ENCODE data around the gene DDX49. TPM values are rescaled to one million over a fixed set of nuclear protein-coding genes. Genes with fewer than 3 reads are reported as not detected.

Gene DDX49
- total RNA-seq, 2 experiments from 2014 or later: 47.9 to 49.7 TPM

DNA sequence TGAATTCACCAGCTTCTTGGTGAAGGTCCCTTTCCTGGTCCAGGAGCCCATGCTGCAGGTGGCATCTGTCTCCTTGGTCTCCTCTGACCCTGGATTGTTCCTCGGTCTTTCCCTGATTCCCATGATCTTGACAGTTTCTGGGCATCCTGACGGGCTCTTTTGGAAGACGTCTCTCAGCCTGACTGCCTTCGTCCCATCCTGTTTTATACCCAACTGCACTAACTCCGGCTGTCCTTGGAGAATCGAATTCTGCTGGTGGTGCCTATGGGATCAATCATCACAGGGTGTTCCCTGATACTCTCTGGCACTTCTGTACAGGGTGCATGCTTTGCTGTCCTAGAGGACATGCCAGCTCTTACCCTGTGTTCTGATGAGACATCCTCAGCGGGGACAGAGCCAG is 42.6 kb upstream of the DDX49 start:
- H3K27ac ChIP-seq (ENCODE audit: low read depth in 1 of 2, low read length in 2 of 2): no peak overlapping the region
- H3K9me3 ChIP-seq (ENCODE audit: control insufficient read depth in 1 of 2, insufficient read depth in 1 of 2, low read length in 2 of 2): peaks cover 0 to 5% of the 10 kb centered on the region in 2 experiments
- Mint-ChIP-seq H3K4me3 (no peak overlapping the region), H3K9me3 (no peaks in the 10 kb centered on the region), H3K27me3 (peaks cover 2% of the 10 kb centered on the region), H3K36me3 (ENCODE audit: low read depth) (no peaks in the 10 kb centered on the region), H3K4me1 (ENCODE audit: low read depth) (peaks cover 3% of the 10 kb centered on the region), H3K27ac (no peak overlapping the region)
- POLR2A ChIA-PET: no interaction called here
- TF ChIP-seq, protein P1, sequence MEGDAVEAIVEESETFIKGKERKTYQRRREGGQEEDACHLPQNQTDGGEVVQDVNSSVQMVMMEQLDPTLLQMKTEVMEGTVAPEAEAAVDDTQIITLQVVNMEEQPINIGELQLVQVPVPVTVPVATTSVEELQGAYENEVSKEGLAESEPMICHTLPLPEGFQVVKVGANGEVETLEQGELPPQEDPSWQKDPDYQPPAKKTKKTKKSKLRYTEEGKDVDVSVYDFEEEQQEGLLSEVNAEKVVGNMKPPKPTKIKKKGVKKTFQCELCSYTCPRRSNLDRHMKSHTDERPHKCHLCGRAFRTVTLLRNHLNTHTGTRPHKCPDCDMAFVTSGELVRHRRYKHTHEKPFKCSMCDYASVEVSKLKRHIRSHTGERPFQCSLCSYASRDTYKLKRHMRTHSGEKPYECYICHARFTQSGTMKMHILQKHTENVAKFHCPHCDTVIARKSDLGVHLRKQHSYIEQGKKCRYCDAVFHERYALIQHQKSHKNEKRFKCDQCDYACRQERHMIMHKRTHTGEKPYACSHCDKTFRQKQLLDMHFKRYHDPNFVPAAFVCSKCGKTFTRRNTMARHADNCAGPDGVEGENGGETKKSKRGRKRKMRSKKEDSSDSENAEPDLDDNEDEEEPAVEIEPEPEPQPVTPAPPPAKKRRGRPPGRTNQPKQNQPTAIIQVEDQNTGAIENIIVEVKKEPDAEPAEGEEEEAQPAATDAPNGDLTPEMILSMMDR (IDR thresholded peaks at IDR 0.05): no peak
- CTCF ChIA-PET: interaction anchor here (1.6 kb wide), 1 partner anchor 12 kb away, joined by 3 read pairs; no protein-coding TSS in a partner anchor
- H3K4me1 ChIP-seq (ENCODE audit: insufficient read depth, low read length): no peaks in the 10 kb centered on the region
- ATAC-seq (ENCODE audit: poor library complexity) (no peak), DNase-seq (no peak)
- no peaks in the 10 kb centered on the region for H3K27me3 ChIP-seq (ENCODE audit: control insufficient read depth in 1 of 2, insufficient read depth in 2 of 2, low read length in 2 of 2)
- H3K4me3 ChIP-seq (ENCODE audit: low read length): no peak overlapping the region
- no peaks in the 10 kb centered on the region for H3K36me3 ChIP-seq (ENCODE audit: insufficient read depth, low read length)
- intact Hi-C loops (cut with DNase I, micrococcal nuclease): no loop called here

DNA sequence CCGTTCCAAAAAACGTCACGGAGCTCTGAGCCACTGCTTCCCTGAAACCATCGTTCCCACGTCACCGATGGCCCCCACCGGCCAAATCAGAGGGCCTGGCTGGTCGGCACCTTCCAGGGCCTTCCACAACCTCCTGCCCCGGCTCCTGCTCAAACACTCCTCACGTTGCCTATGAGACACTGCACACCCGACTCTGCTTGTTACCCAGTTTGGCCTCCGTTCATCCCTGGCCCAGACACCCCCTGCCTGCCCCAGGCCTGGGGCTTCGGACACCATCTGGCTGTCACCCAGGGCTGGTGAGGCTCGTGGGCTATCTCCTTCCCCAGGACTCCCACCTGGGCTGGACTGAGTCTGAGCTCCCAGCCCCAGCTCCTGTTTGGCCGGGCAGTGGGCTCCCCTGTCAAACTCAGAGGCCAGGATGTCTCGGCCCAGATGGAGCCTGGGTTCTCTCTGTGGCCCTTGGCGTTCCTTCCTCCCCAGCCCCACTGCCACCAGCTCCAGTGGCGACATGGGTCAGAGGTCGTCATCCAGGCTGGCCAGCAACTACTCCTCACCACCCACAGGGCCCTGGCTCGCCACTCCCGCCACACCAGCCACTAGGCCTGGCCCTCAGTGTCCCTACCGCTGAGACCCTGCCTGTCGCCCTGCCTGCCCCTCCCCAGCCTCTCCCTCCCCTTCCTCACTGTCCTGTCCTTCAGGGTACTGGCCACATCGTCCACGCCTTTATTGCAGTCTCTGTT is 41.3 kb upstream of the DDX49 start:
- no peak overlapping the region for H3K27ac Mint-ChIP-seq
- DNase-seq: peak in 1 of 14 experiments; percentile 20
- ChIA-PET POLR2A (no interaction called here), CTCF (interaction anchor here (1.6 kb wide), 1 partner anchor 14 kb away, joined by 3 read pairs; no protein-coding TSS in a partner anchor)
- Histone ChIP-seq H3K36me3 (ENCODE audit: insufficient read depth, low read length) (no peaks in the 10 kb centered on the region), H3K4me1 (ENCODE audit: insufficient read depth, low read length) (no peaks in the 10 kb centered on the region), H3K4me3 (ENCODE audit: low read length) (no peak overlapping the region), H3K27ac (ENCODE audit: low read depth in 1 of 2, low read length in 2 of 2) (no peak overlapping the region), H3K27me3 (ENCODE audit: control insufficient read depth in 1 of 2, insufficient read depth in 2 of 2, low read length in 2 of 2) (no peaks in the 10 kb centered on the region), H3K9me3 (ENCODE audit: control insufficient read depth in 1 of 2, insufficient read depth in 1 of 2, low read length in 2 of 2) (peaks cover 0 to 5% of the 10 kb centered on the region in 2 experiments)
- no peaks in the 10 kb centered on the region for H3K9me3 Mint-ChIP-seq
- intact Hi-C loops (cut with DNase I, micrococcal nuclease): no loop called here
- TF ChIP-seq, protein P1 (IDR thresholded peaks at IDR 0.05): no peak
- H3K36me3 Mint-ChIP-seq (ENCODE audit: low read depth): no peaks in the 10 kb centered on the region
- H3K4me3 Mint-ChIP-seq: no peak overlapping the region
- no peaks in the 10 kb centered on the region for H3K4me1 Mint-ChIP-seq (ENCODE audit: low read depth)
- no peak for ATAC-seq (ENCODE audit: poor library complexity)
- H3K27me3 Mint-ChIP-seq: no peaks in the 10 kb centered on the region

DNA sequence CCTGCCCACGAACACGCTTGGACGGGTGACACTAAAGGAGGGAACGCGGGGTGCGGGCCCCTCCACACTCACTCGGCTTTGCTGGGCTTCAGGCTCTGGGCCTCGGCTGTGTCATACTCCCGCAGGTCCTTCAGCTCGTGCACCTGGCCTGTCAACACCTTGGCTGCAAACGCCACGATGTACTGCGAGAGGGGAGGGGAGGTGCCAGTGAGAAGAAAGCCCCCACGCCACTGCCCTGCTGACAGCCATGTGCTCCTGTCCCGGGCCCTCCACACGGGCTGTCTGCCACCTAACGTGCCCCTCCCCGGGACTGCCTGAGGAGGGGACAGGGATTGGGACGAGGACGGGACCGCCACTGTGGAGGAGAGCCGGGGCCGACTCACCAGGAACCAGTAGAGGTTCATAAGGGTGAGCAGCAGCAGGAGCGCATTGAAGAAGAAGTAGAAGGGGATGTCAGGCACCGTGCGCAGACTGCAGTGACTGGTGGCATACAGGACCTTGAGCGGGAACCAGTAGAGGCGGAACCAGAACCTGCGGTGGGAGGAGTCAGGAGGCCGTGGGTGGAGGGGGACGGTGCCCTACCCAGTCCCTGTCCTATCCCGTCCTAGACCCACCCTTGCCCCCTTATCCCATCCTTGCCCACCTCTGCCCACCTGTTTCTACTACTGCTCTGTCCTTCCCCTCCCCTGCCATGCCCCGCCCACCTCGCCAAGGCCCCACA is 40.5 kb upstream of the DDX49 start:
- peak; percentile 10 for ATAC-seq (ENCODE audit: poor library complexity)
- CTCF ChIA-PET: no interaction called here
- H3K27me3 ChIP-seq (ENCODE audit: control insufficient read depth in 1 of 2, insufficient read depth in 2 of 2, low read length in 2 of 2): no peaks in the 10 kb centered on the region

More for the DNA sequence above, 40.5 kb upstream of the DDX49 start:
- Mint-ChIP-seq H3K9me3 (no peaks in the 10 kb centered on the region), H3K4me1 (ENCODE audit: low read depth) (no peaks in the 10 kb centered on the region), H3K36me3 (ENCODE audit: low read depth) (no peaks in the 10 kb centered on the region), H3K4me3 (no peak overlapping the region), H3K27me3 (no peaks in the 10 kb centered on the region), H3K27ac (no peak overlapping the region)
- POLR2A ChIA-PET: no interaction called here
- H3K36me3 ChIP-seq (ENCODE audit: insufficient read depth, low read length): no peaks in the 10 kb centered on the region
- intact Hi-C loops (cut with DNase I, micrococcal nuclease): no loop called here
- DNase-seq: no peak
- H3K27ac ChIP-seq (ENCODE audit: low read depth in 1 of 2, low read length in 2 of 2): no peak overlapping the region
- peaks cover 0 to 5% of the 10 kb centered on the region in 2 experiments for H3K9me3 ChIP-seq (ENCODE audit: control insufficient read depth in 1 of 2, insufficient read depth in 1 of 2, low read length in 2 of 2)
- H3K4me1 ChIP-seq (ENCODE audit: insufficient read depth, low read length): no peaks in the 10 kb centered on the region
- H3K4me3 ChIP-seq (ENCODE audit: low read length): no peak overlapping the region
- TF ChIP-seq, protein P1 (IDR thresholded peaks at IDR 0.05): no peak

Measured in CD4-positive, alpha-beta T cell (primary cell).